ENCODE measurements around the gene ZFAND3.

GRCh38 chr6:38079537-38079936 is 260.0 kb downstream of the ZFAND3 start:
- TF ChIP-seq, protein P1, sequence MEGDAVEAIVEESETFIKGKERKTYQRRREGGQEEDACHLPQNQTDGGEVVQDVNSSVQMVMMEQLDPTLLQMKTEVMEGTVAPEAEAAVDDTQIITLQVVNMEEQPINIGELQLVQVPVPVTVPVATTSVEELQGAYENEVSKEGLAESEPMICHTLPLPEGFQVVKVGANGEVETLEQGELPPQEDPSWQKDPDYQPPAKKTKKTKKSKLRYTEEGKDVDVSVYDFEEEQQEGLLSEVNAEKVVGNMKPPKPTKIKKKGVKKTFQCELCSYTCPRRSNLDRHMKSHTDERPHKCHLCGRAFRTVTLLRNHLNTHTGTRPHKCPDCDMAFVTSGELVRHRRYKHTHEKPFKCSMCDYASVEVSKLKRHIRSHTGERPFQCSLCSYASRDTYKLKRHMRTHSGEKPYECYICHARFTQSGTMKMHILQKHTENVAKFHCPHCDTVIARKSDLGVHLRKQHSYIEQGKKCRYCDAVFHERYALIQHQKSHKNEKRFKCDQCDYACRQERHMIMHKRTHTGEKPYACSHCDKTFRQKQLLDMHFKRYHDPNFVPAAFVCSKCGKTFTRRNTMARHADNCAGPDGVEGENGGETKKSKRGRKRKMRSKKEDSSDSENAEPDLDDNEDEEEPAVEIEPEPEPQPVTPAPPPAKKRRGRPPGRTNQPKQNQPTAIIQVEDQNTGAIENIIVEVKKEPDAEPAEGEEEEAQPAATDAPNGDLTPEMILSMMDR (IDR thresholded peaks at IDR 0.05): no peak
- no peak for TF ChIP-seq EZH2 (IDR thresholded peaks at IDR 0.05; ENCODE audit: borderline replicate concordance, insufficient read depth, low read depth, low read length, poor library complexity, severe bottlenecking)
